AG08396 (cell line): Measurements from ENCODE around the gene IL18R1.
"Not testable (repeated sequence)": the region's sequence is repeated elsewhere in the genome, so short reads cannot be mapped to it uniquely, and the experiment has no call there.

Experiments
- DNase-seq: peaks from one replicate; pipeline ENCODE4 v3.0.0; 2012; ENCODE audit warnings: low spot score, mixed read lengths

Gene IL18R1, protein sequence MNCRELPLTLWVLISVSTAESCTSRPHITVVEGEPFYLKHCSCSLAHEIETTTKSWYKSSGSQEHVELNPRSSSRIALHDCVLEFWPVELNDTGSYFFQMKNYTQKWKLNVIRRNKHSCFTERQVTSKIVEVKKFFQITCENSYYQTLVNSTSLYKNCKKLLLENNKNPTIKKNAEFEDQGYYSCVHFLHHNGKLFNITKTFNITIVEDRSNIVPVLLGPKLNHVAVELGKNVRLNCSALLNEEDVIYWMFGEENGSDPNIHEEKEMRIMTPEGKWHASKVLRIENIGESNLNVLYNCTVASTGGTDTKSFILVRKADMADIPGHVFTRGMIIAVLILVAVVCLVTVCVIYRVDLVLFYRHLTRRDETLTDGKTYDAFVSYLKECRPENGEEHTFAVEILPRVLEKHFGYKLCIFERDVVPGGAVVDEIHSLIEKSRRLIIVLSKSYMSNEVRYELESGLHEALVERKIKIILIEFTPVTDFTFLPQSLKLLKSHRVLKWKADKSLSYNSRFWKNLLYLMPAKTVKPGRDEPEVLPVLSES

DNA sequence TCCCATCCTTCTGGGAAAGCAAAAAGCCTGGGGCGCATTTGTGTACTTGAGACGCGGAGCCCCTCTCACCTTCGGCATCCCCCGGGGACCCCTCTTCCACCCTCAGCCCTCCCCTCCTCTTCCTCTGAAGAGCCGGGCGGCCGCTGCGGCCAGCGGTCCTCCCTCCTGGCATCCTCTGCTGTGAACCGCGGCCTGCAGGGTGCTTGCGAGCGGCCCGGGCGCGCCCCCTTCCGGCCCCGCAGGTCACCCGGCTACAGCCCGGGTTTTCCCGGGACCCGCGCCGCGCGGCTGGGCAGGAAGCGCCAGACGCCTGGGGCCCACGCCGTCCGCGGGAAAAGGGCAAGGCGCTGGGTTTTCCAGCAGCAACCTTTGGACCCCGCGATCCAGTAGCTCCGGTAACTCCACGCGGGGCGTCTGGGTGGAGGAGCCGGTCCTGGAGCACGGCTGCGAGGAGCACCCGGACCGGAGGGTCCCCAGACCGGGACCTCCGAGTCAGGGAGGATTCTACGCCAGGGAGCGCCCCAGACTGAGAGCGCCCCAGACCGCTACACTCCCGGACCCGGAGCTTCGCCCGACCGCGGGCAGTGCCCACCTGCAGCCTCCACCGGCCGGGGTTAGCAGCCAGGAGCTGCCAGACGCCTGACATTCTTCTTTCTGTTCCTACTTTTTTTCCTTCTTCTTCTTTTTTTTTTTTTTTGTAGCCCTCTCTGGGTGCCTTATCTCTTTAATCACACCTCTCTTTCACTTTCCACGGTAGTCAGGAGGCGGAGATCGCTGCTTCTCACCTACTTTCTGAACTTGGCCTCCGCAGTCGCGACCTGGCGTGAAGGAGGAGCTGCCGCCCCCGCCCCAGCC, at the start of gene IL18R1:
Gene IL18R1, plus strand, starts transcription at position 271 of the 855 bp plus-strand sequence. CDS start 6,865 bp downstream, outside the sequence.
- DNase-seq: peak; percentile 91

DNA sequence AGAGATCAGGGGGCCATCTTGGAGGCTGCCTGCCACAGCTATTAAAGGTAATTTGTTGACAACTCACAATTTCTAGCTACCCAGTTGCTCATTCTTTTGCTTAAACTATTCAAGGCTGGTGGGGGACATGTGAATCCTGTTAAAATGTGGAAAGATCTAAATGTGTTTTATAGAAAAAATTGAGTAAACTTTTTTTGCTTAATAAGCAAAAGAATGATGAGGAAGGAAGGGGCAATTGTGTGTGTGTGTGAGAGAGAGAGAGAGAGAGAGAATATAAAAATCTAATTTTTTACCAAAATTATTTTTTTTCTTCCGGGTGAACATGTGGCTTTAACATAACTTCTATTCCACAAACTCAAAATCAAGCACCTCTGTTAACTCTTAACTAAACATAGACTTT, 49.5 kb upstream of the IL18R1 start:
- DNase-seq: no peak

DNA sequence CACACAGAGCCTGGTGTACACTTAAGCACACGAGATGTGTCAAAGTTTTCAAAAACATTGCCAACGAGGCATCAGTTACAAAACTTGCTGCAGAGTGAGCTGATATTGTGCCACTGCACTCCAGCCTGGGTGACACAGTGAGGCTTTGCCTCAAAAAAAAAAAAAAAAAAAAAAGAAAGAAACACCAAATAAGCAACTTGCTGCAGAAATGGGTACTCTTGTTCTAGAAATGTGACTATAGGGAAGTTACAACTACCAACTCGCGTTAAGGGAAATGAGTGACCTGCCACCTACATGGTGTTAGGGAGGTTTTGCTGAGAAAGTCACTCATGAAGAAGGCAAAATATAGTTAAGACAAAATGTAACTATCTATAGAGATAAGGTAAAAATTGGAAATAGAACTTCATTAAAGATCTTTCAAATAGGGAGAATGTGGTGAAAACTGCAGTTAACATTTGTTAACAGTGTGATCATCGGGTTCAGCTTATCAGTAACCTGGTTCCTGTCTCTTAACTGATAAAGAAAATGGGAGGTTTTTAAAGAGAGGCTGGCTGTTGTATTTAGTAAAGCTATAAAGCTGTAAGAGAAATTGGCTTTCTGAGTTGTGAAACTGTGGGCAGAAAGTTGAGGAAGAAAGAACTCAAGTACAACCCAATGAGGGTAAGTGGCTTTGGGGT, 44.5 kb upstream of the IL18R1 start, which contains the start of gene IL1RL1:
Gene IL1RL1, plus strand, starts transcription at position 600 of the 677 bp plus-strand sequence. CDS start 26,702 bp downstream, outside the sequence.
- no peak for DNase-seq

DNA sequence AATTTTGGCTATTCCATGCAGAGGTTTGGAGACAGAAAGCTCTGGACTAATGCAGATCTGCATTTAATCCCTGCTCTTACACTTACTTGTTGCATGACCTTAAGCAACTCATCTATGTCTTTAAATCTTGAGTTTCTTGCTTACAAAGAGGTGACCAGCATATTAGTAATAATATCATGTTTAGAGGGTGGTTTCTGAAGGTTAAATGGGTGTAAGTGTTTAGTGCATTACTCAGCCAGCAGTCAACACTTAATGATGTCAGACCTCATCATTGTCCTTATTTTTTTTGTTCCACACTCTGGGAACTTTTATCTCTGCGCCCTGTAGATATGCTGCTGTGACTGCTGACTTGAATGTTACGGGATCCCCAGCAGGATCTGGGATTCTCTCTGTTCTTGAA, 42.6 kb upstream of the IL18R1 start:
- peak; percentile 36 for DNase-seq

DNA sequence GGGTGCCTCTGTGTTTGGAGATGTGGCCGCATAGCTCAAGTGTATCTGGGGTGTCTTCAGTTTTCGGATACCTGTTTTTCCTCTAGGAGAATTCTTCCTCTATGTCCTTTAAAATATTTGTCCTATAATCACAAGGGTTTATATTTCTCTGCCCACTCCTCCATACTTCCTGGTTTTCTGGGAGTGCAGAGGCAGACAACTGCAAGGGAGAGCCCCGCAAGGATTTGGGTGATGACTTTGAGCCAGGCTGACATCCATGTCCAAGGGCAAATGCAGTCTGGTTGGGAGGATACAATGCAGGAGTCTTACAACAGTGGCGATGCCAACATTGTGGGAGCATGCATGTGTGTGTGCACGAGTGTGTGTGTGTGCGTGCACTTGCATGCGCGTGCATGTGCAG, 42.1 kb upstream of the IL18R1 start:
- no peak for DNase-seq

DNA sequence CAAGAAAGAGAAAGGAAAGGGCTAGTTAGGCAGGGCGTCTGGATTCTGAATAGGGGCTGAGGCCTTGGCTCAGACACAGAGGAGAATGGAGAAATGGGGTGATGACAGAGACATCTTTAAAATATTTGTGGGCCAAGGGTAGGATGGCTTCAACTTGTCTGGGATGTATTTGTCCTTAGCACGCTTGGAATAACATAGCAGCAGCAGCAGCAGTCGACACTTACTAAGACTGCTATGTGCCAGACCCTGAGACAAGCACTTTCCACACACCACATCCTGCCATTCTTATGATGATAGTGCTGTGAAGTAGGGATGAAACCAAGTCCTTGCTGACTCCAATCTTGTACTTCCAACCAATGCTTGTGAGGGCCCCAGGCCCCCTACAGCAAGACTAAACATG, 41.6 kb upstream of the IL18R1 start:
- DNase-seq: no peak

DNA sequence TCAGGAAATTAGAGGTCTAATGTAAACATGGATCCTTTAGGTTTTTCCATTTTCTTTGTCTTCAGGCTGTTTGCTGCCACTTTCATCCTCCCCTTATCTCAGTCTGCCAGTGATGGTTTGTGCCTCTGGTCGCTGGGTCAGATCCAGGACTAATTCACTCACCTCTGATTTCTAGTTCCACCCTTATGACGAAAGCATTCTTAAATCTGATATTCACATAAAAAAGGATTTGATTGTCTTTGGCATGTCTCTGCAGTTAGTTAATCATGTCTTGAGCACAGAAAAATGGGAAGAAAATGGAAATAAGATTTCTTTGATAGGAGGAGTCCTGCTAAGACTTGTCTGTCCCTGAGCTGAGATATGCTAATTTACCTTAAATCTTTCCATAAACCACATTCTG, 39.7 kb upstream of the IL18R1 start:
- DNase-seq: no peak

DNA sequence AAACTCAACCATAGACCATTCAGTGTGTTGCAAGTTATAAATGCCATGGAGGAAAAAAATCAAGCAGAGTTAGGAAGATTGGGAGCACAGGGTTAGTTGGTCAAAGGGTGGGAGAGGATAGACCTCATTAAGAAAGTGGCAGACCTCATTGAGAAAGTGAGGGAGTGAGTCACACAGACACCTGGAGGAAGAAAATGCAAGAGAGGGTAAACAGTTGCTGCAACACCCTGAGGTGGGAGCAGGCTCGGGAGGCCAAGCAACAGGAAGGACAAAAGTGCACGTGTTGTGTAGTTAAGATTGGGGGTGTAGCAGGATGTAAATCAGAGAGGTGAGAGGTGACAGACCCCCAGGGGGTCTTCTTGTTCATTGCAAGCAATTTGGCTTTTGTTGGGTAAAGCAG, 37.9 kb upstream of the IL18R1 start:
- DNase-seq: no peak

DNA sequence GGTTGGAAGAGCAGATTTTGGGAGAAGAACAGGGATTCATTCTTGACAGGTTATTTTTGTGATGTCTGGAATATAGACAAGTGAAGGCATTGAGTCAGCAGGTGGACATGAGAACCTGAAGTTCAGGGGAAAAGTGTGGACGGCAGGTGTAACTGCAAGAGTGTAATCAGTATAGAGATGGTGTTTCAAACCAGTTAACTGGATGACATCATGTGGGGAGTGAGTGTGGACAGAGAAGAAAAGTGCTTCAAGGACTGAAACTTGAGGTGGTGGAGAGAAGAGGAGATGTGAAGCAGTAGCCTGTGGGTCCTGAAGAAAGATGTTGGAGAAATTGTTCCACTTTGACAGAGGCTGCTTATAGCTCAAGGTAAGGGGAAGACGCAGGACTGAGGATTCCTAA, 37.2 kb upstream of the IL18R1 start:
- DNase-seq: no peak

DNA sequence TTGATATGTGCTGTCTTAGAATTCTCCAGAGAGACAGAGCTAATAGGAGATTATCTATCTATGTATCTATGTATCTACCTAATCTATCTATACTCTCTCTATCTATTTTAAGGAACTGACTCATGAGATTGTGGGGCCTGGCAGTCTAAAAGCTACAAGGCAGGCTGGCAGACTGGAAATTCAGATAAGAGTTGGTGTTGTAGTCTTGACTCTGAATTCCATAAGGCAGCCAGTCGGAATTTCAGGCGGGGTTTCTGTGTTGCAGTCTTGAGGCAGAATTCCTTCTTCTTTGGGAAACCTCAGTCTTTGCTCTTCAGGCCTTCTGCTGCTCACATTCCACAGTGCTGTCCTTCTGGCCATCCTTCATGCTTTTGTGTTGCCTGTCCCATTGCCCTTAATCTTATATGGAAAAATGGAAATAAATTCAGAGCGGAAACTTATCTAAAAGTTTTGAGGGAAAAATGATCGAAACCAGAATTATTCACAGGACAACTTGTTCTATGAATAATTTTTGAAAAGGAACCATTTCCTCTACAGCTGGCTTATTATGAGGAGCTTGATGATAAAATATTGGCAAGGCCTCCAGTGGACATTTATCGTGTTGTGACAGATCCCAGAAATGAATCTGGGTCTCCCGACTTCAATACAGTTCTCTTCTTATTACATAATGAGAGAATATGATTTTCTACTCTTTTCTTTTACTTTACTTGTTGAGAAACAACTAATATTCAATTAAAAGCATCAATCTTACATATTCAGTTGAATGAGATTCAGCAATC, 33.5 kb upstream of the IL18R1 start:
- no peak for DNase-seq

DNA sequence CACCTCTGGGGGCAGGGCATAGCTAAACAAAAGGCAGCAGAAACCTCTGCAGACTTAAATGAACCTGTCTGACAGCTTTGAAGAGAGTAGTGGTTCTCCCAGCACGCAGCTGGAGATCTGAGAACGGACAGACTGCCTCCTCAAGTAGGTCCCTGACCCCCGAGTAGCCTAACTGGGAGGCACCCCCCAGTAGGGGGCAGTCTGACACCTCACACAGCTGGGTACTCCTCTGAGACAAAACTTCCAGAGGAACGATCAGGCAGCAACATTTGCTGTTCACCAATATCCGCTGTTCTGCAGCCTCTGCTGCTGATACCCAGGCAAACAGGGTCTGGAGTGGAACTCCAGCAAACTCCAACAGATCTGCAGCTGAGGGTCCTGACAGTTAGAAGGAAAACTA, 30.7 kb upstream of the IL18R1 start:
- DNase-seq: not testable (repeated sequence)

DNA sequence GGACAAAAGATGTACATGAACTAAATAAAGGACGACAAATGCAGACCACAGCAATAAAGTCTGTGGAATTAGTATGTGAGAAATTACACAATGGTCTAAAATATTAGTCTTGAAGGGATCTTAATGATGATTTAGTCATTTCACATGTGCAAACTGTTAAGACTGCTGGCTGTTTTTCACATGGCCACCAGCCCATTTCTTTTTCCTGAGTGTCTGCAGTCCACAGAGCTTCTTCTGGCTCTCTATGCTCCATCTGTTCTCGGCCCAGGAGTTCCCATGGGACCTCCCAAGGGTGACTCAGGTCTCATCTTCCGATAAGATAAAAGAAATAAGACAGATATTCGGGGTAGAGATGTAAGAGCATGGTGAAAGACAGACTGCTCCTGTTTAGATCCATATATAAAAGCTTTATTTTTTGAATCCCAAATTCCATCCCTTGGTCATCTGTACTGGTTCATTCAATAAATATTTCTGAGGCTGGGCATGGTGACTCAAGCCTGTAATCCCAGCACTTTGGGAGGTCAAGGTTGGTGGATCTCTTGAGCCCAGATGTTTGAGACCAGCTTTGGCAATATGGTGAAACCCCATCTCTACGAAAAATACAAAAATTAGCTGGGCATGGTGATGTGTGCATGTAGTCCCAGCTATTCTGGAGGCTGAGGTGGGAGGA, 24.1 kb upstream of the IL18R1 start:
- no peak for DNase-seq

DNA sequence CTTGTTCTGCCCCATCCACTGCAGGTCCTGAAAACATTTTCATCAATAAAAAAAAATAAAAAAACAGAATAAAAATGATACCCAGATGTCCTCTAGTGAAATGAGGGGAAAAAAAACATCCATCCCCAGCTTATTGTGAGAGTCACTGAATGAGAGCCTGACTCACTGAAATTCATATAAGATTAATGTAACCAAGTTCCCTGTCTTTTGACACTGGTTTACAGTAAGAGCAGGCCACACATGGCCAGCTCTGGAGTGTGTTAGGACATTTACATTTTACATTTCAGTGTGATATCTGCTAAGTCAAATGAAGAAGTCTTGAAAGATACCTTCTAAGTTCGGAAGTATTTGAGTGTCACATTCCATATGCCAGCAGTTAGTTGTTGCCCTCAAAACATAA, 21.1 kb upstream of the IL18R1 start:
- DNase-seq: no peak

DNA sequence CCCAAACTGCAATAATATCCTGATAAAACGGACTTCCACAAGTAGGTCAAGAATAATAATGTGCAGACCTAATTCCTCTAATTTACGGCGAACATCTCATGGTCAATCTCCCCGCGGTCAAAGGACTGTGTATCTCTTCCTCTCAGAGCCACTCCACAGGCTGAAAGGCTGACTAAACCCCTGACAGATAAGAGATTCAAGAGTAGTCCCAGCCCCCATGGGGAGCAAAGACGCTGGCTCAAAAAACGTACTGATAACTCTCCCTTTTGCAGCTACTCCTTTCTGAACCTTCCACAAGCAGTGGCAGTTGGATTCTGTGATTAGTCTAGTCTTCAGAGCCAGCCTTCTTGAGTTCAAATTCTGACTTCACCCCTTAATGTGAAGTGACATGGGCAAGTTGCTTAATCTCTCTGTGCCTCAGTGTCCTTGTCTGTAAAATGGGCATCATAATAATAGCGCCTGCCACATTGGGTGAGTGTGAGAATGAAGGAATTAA, 19.7 kb upstream of the IL18R1 start:
- no peak for DNase-seq

DNA sequence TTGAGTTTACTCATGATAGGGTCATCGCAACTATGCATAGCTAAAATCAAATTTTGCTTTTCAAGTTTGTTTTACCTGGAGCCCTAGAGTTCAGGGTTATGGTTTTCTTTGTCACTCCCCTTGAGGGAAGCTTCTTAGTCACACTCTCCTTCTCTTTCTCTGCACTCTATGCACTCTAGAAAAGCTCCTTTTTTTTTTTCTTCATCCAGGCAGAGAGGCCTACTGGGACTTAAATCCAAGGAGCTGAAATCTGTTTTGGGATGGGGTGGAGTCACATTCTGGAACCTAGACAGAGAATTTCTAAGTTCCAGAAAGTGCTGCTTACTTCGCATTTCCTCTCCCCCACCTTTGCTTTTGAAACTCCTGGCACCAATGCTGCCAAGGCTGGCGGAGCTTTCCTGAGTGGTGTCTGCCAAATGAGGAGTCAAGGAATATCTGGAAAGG, 19.1 kb upstream of the IL18R1 start:
- DNase-seq: no peak

DNA sequence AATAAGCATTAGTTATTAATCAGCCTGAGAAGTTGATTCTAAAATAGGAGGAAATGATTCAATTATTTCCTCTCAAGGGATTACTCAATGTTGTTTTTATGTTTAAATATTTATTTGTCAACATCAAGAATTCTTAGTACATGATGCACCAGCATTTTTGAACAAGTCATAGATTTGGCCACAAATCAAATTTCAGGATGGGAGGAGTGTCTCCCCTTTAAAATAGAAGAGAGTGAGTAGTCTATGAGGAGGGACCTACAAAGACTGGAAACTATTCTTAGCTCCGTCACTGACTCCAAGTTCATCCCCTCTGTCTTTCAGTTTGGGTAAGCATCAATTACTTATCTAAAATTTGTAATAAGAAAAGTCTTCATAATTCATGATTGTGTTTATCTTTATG, 18.6 kb upstream of the IL18R1 start:
- DNase-seq: no peak

DNA sequence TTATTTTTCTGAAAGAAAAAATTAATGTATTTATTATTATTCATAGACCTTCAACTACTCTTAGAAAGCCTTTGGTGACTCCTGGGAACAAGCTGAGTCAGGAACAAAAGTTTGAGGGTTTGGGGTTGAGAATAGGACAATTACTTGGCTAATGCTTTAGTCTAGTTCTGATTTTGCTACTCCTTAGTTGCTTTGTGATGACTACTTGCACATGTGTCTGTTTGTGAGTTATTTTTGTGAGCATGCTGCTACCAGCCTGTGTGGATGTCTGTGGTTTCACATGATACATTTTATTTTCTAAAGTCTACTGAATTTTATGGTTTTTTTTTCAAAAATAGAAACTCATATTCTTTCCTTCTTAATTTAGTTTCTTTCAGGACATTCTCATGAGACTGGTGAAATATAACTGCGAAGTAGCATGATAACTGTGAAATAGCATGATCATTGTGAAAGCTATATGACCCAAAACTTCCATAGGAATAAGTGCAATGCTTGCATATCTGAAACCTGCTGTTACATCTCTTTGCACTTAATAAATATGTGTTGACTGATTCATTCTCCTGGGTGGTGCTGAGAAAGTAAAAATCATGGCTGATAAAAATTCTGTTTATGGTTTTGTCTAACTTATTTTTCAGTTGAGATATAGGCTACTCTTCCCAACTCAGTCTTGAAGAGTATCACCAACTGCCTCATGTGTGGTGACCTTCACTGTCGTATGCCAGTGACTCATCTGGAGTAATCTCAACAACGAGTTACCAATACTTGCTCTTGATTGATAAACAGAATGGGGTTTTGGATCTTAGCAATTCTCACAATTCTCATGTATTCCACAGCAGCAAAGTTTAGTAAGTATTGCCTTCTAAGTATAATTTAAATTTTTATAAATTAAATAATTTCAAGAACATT, 17.9 kb upstream of the IL18R1 start:
- no peak for DNase-seq

DNA sequence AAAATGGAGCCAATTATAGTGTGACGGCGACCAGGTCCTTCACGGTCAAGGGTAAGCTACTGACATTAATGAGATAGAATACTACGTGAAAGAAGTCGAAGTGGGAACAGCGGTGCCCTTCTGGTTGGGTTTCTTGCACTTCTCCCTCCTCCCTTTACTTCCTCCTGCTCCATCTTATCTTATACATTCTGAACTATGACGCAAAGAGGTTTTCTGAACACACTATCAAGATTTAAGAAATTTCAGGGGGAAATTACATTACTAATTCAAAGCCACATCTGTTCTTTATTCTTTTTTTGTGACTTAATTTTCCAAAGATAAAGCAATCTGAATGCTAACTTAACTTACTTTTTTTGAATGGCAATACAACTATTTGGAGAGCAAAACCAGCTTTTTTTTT, 14.8 kb upstream of the IL18R1 start:
- DNase-seq: no peak

DNA sequence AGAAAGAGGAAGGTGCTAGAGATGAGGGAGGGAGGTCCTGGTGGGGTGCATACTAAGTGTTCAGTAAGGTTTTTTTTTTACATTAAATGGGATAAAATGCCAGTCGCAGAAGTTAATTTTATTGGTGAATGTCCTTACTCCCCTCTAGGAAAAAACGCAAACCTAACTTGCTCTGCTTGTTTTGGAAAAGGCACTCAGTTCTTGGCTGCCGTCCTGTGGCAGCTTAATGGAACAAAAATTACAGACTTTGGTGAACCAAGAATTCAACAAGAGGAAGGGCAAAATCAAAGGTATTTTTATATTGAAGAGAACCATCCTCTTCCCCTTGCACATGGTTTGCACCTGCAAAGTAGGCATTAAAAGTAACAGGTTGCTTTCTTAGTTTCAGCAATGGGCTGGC, 12.7 kb upstream of the IL18R1 start:
- no peak for DNase-seq

DNA sequence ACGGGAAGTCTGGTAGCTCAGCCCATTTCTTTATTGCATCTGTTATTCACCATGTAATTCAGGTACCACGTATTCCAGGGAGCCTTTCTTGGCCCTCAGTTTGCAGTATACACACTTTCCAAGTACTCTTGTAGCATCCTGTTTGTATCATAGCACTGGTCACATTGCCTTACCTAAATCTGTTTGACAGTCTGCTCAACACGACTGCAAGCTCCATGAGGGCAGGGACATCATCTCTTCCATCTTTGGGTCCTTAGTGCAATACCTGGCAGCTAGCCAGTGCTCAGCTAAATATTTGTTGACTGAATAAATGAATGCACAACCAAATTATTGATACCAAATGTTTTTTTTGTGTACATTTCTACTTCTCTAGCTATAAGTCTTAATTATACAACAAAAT, 11.2 kb upstream of the IL18R1 start:
- no peak for DNase-seq
